HG03280 (cell line): ENCODE data around the gene DDX56.

Experiments used
- ATAC-seq: cut with Tn5 transposase; IDR thresholded peaks from one replicate; pipeline ENCODE4 v1.9.1; 2021; ENCODE audit warnings: mild to moderate bottlenecking, moderate library complexity; ENCODE audit not compliant: unreplicated experiment

The DDX56 gene

GRCh38 chr7:44573464-44574286 lies at the start of gene DDX56:
DDX56 (minus strand) TSS chr7:44573908; CDS start chr7:44573895, 13 bp downstream.
- ATAC-seq = peak; percentile 94

GRCh38 chr7:44622342-44623151 lies 48.8 kb upstream of the DDX56 start:
- peak; percentile 65 for ATAC-seq

GRCh38 chr7:44621750-44622103 lies 48.0 kb upstream of the DDX56 start:
- ATAC-seq = no peak

- ATAC-seq = no peak
Measured at GRCh38 chr7:44621034-44621749, 47.5 kb upstream of the DDX56 start.

GRCh38 chr7:44618753-44619152 lies 45.0 kb upstream of the DDX56 start:
- ATAC-seq = no peak

- no peak for ATAC-seq
Measured at GRCh38 chr7:44618045-44618444, 44.3 kb upstream of the DDX56 start.

GRCh38 chr7:44617225-44617890 lies 43.6 kb upstream of the DDX56 start:
- ATAC-seq = peak; percentile 54

- ATAC-seq = no peak
Measured at GRCh38 chr7:44616545-44616944, 42.8 kb upstream of the DDX56 start.

GRCh38 chr7:44615793-44616192 lies 42.1 kb upstream of the DDX56 start:
- no peak for ATAC-seq

- no peak for ATAC-seq
Measured at GRCh38 chr7:44615149-44615611, 41.5 kb upstream of the DDX56 start.

GRCh38 chr7:44609829-44610228 lies 36.1 kb upstream of the DDX56 start:
- ATAC-seq = no peak

GRCh38 chr7:44608916-44609648 lies 35.4 kb upstream of the DDX56 start:
- ATAC-seq = no peak

GRCh38 chr7:44607141-44608068 lies 33.7 kb upstream of the DDX56 start:
- ATAC-seq = no peak

- peak; percentile 95 for ATAC-seq
Measured at GRCh38 chr7:44606341-44607140, 32.8 kb upstream of the DDX56 start, which contains the start of gene OGDH. OGDH (plus strand) TSS chr7:44606627; CDS start chr7:44624344, 17,717 bp downstream.

- ATAC-seq = no peak
Measured at GRCh38 chr7:44604941-44605340, 31.2 kb upstream of the DDX56 start.

GRCh38 chr7:44603193-44603592 lies 29.5 kb upstream of the DDX56 start:
- no peak for ATAC-seq

- ATAC-seq = no peak
Measured at GRCh38 chr7:44602576-44602910, 28.8 kb upstream of the DDX56 start.

- ATAC-seq = no peak
Measured at GRCh38 chr7:44599222-44599621, 25.5 kb upstream of the DDX56 start.
